Peyer's patch (tissue), 4 donors: ENCODE results near the gene FMOD. TPM values are rescaled to one million over a fixed set of nuclear protein-coding genes. Genes with fewer than 3 reads are reported as not detected.
"Not testable (repeated sequence)": the region's sequence is repeated elsewhere in the genome, so short reads cannot be mapped to it uniquely, and the experiment has no call there.

Source experiments
- DNase-seq, 3 donors: peaks; one replicate each; pipeline ENCODE4 v3.0.0-alpha.2; 2017 to 2019
- H3K27ac ChIP-seq, 4 donors: fragments of 200-600 bp; sonication (generic); one replicate each; pipeline ENCODE4 v1.5.1; 2016 to 2019
- H3K27me3 ChIP-seq, 2 donors: fragments of 200-600 bp; sonication (generic); one replicate each; pipeline ENCODE4 v1.5.1; 2019
- H3K36me3 ChIP-seq, 3 donors: fragments of 200-600 bp; sonication (generic); one replicate each; pipeline ENCODE4 v1.5.1; 2016 to 2019
- H3K4me1 ChIP-seq, 4 donors: fragments of 200-600 bp; sonication (generic); one replicate each; pipeline ENCODE4 v1.5.1; 2016 to 2019
- H3K4me3 ChIP-seq, 4 donors: fragments of 200-600 bp; sonication (generic); 1 replicate in 3 of 4; 2 replicates in 1 of 4; pipeline ENCODE4 v1.5.1; 2016 to 2019; ENCODE audit warnings: mild to moderate bottlenecking in 1 of 4
- H3K9me3 ChIP-seq, 4 donors: fragments of 200-600 bp; sonication (generic); one replicate each; pipeline ENCODE4 v1.5.1; 2016 to 2019; ENCODE audit warnings: mild to moderate bottlenecking in 1 of 4
- CTCF ChIP-seq, 6 experiments: fragments of 450-650 bp in 4 of 6; fragments of 200-600 bp in 2 of 6; sonication (generic) in 1 of 6; IDR thresholded peaks; one replicate each; pipeline ENCODE4 v1.5.1; 2017 to 2019; ENCODE audit warnings: antibody characterized with exemption in 6 of 6, mild to moderate bottlenecking in 3 of 6, moderate library complexity in 1 of 6
- POLR2A ChIP-seq, 2 donors: fragments of 450-650 bp; IDR thresholded peaks; one replicate each; pipeline ENCODE4 v1.5.1; 2017; ENCODE audit warnings: antibody characterized with exemption in 2 of 2, mild to moderate bottlenecking in 2 of 2, moderate library complexity in 2 of 2
- total RNA-seq, 4 donors: library from RNA; depleted of rRNA; stranded (reverse); fragments of >200 nt; gene quantifications; one replicate each; pipeline ENCODE4 v1.1.0, GENCODE V29; 2016

The FMOD gene
- total RNA-seq, 4 donors from 2014 or later, result 10.5 to 33.8 (median 12.2) TPM

- no peak for DNase-seq
- peak overlapping the region in 3 of 4 donors; percentile 5 to 77 (median 63) for H3K27ac ChIP-seq
- no peaks in the 10 kb centered on the region for H3K9me3 ChIP-seq
- H3K36me3 ChIP-seq, result no peaks in the 10 kb centered on the region
- H3K4me3 ChIP-seq, result no peak overlapping the region
- peaks cover 4 to 13% (median 7%) of the 10 kb centered on the region in 4 donors for H3K4me1 ChIP-seq
- TF ChIP-seq POLR2A (IDR thresholded peaks at IDR 0.05) (no peak), CTCF (IDR thresholded peaks at IDR 0.05) (no peak)
- H3K27me3 ChIP-seq, result no peaks in the 10 kb centered on the region
Measured at GRCh38 chr1:203301331-203301668, 49.6 kb downstream of the FMOD start.

GRCh38 chr1:203300441-203301330 lies 50.2 kb downstream of the FMOD start:
- Histone ChIP-seq H3K27ac (peak overlapping the region in 3 of 4 donors; percentile 5 to 77 (median 63)), H3K27me3 (no peaks in the 10 kb centered on the region), H3K36me3 (no peaks in the 10 kb centered on the region), H3K4me3 (no peak overlapping the region), H3K9me3 (no peaks in the 10 kb centered on the region), H3K4me1 (peaks cover 4 to 13% (median 7%) of the 10 kb centered on the region in 4 donors)
- DNase-seq, result no peak
- TF ChIP-seq CTCF (IDR thresholded peaks at IDR 0.05), result no peak
- no peak for TF ChIP-seq POLR2A (IDR thresholded peaks at IDR 0.05)

GRCh38 chr1:203299719-203300429 lies 51.0 kb downstream of the FMOD start:
- not testable (repeated sequence) for DNase-seq, H3K4me3 ChIP-seq, H3K36me3 ChIP-seq, H3K27me3 ChIP-seq, H3K9me3 ChIP-seq
- Histone ChIP-seq H3K27ac (peak overlapping the region; percentile 5 to 77 (median 38)), H3K4me1 (peaks cover 4 to 13% (median 7%) of the 10 kb centered on the region in 4 donors)

- no peak overlapping the region for H3K4me3 ChIP-seq
- H3K27me3 ChIP-seq, result no peaks in the 10 kb centered on the region
- no peaks in the 10 kb centered on the region for H3K36me3 ChIP-seq
- H3K4me1 ChIP-seq, result peaks cover under 1 to 7% (median 5%) of the 10 kb centered on the region in 4 donors
- no peaks in the 10 kb centered on the region for H3K9me3 ChIP-seq
- H3K27ac ChIP-seq, result peak overlapping the region in 3 of 4 donors; percentile 12 to 77 (median 63)
- TF ChIP-seq POLR2A (IDR thresholded peaks at IDR 0.05) (no peak), CTCF (IDR thresholded peaks at IDR 0.05) (no peak)
- DNase-seq, result peak in 2 of 3 donors; percentile 77 to 81
Measured at GRCh38 chr1:203299169-203299568, 51.8 kb downstream of the FMOD start.

- no peak for DNase-seq
- Histone ChIP-seq H3K9me3 (no peaks in the 10 kb centered on the region), H3K27ac (peak overlapping the region in 1 of 4 donors; percentile 77), H3K4me1 (peaks cover 0 to 10% (median 7%) of the 10 kb centered on the region in 4 donors), H3K4me3 (no peak overlapping the region), H3K36me3 (no peaks in the 10 kb centered on the region), H3K27me3 (no peaks in the 10 kb centered on the region)
- no peak for TF ChIP-seq POLR2A (IDR thresholded peaks at IDR 0.05)
Measured at GRCh38 chr1:203296460-203297073, 54.4 kb downstream of the FMOD start.

- H3K4me3 ChIP-seq, result no peak overlapping the region
- no peaks in the 10 kb centered on the region for H3K9me3 ChIP-seq
- H3K36me3 ChIP-seq, result no peaks in the 10 kb centered on the region
- H3K27me3 ChIP-seq, result no peaks in the 10 kb centered on the region
- peak overlapping the region in 1 of 4 donors; percentile 77 for H3K27ac ChIP-seq
- no peak for TF ChIP-seq CTCF (IDR thresholded peaks at IDR 0.05)
- TF ChIP-seq POLR2A (IDR thresholded peaks at IDR 0.05), result no peak
- peak in 1 of 3 donors; percentile 72 for DNase-seq
- peaks cover 0 to 18% (median 9%) of the 10 kb centered on the region in 4 donors for H3K4me1 ChIP-seq
Measured at GRCh38 chr1:203295796-203296195, 55.1 kb downstream of the FMOD start.
